HG03066 (cell line): ENCODE results near the gene HNRNPF.
"Not testable (repeated sequence)": the region's sequence is repeated elsewhere in the genome, so short reads cannot be mapped to it uniquely, and the experiment has no call there.

Experiments used
- ATAC-seq: cut with Tn5 transposase; IDR thresholded peaks from one replicate; pipeline ENCODE4 v1.9.1; 2021; ENCODE audit warnings: low read depth; ENCODE audit not compliant: unreplicated experiment

Gene HNRNPF

GRCh38 chr10:43408710-43409384, at the start of gene HNRNPF:
Gene HNRNPF (minus strand): TSS chr10:43409186. CDS start chr10:43387884, 21,302 bp downstream.
- ATAC-seq = peak; percentile 56

GRCh38 chr10:43458227-43458626, 49.2 kb upstream of the HNRNPF start:
- ATAC-seq = no peak

GRCh38 chr10:43456561-43456960, 47.6 kb upstream of the HNRNPF start:
- ATAC-seq = not testable (repeated sequence)

GRCh38 chr10:43454025-43454424, 45.0 kb upstream of the HNRNPF start:
- ATAC-seq = not testable (repeated sequence)

- no peak for ATAC-seq
Observed at GRCh38 chr10:43453266-43453831, 44.4 kb upstream of the HNRNPF start.

GRCh38 chr10:43452356-43452914, 43.4 kb upstream of the HNRNPF start:
- no peak for ATAC-seq

GRCh38 chr10:43448742-43449141, 39.8 kb upstream of the HNRNPF start:
- no peak for ATAC-seq

GRCh38 chr10:43446219-43447017, 37.4 kb upstream of the HNRNPF start:
- not testable (repeated sequence) for ATAC-seq

- no peak for ATAC-seq
Observed at GRCh38 chr10:43444897-43445466, 36.0 kb upstream of the HNRNPF start.

- ATAC-seq = no peak
Observed at GRCh38 chr10:43444323-43444722, 35.3 kb upstream of the HNRNPF start.

- no peak for ATAC-seq
Observed at GRCh38 chr10:43440463-43441134, 31.6 kb upstream of the HNRNPF start.

GRCh38 chr10:43437141-43437870, 28.3 kb upstream of the HNRNPF start:
- no peak for ATAC-seq

- peak; percentile 94 for ATAC-seq
Observed at GRCh38 chr10:43436291-43437140, 27.5 kb upstream of the HNRNPF start, which contains the start of gene ZNF487. Gene ZNF487 (plus strand): TSS chr10:43437111. CDS start chr10:43475814, 38,703 bp downstream.

- ATAC-seq = no peak
Observed at GRCh38 chr10:43430926-43431663, 22.1 kb upstream of the HNRNPF start.

- ATAC-seq = no peak
Observed at GRCh38 chr10:43427166-43427825, 18.3 kb upstream of the HNRNPF start.

- not testable (repeated sequence) for ATAC-seq
Observed at GRCh38 chr10:43426476-43426875, 17.5 kb upstream of the HNRNPF start.

GRCh38 chr10:43424416-43424815, 15.4 kb upstream of the HNRNPF start:
- ATAC-seq = no peak
